GM23248 (cell line): Measurements from ENCODE around the gene CACNB4. TPM values are rescaled to one million over a fixed set of nuclear protein-coding genes. Genes with fewer than 3 reads are reported as not detected.

Source experiments
- DNase-seq: peaks from one replicate; pipeline ENCODE4 v3.0.0-alpha.2; 2015
- H2AFZ ChIP-seq: fragments of 200-600 bp; sonication (generic); 2 replicates; pipeline ENCODE4 v1.6.1; 2016; ENCODE audit warnings: antibody characterized with exemption
- H3F3A ChIP-seq: fragments of 200-600 bp; sonication (generic); 2 replicates; pipeline ENCODE4 v1.6.1; 2016; ENCODE audit warnings: mild to moderate bottlenecking, antibody characterized with exemption, mixed run types; ENCODE audit not compliant: insufficient read depth
- H3K27ac ChIP-seq: fragments of 200-600 bp; sonication (generic); 2 replicates; pipeline ENCODE4 v1.5.1; 2016; ENCODE audit warnings: mild to moderate bottlenecking
- H3K27me3 ChIP-seq: fragments of 200-600 bp; sonication (generic); replicated peaks from 2 replicates; pipeline ENCODE4 v1.6.1; 2016; ENCODE audit warnings: mild to moderate bottlenecking; ENCODE audit not compliant: insufficient read depth
- H3K36me3 ChIP-seq: fragments of 200-600 bp; sonication (generic); 2 replicates; pipeline ENCODE4 v1.6.1; 2016; ENCODE audit warnings: low read depth, mild to moderate bottlenecking
- H3K4me1 ChIP-seq: fragments of 200-600 bp; sonication (generic); 2 replicates; pipeline ENCODE4 v1.6.1; 2016; ENCODE audit warnings: mild to moderate bottlenecking; ENCODE audit not compliant: insufficient read depth
- H3K4me2 ChIP-seq: fragments of 200-600 bp; sonication (generic); one replicate; pipeline ENCODE4 v1.6.1; 2016; ENCODE audit warnings: mild to moderate bottlenecking; ENCODE audit not compliant: unreplicated experiment
- H3K4me3 ChIP-seq: fragments of 200-600 bp; sonication (generic); 2 replicates; pipeline ENCODE4 v1.5.1; 2016; ENCODE audit warnings: mild to moderate bottlenecking
- H3K79me2 ChIP-seq: fragments of 200-600 bp; sonication (generic); 2 replicates; pipeline ENCODE4 v1.6.1; 2016; ENCODE audit warnings: mild to moderate bottlenecking; ENCODE audit not compliant: insufficient read depth
- H3K9ac ChIP-seq: fragments of 200-600 bp; sonication (generic); 2 replicates; pipeline ENCODE4 v1.6.1; 2016; ENCODE audit warnings: mild to moderate bottlenecking
- H3K9me2 ChIP-seq: fragments of 200-600 bp; sonication (generic); 2 replicates; pipeline ENCODE4 v1.6.1; 2016; ENCODE audit warnings: mixed run types, mild to moderate bottlenecking, moderate library complexity; ENCODE audit not compliant: insufficient read depth
- H3K9me3 ChIP-seq: fragments of 200-600 bp; sonication (generic); one replicate; pipeline ENCODE4 v1.6.1; 2017; ENCODE audit warnings: low read depth
- H4K20me1 ChIP-seq: fragments of 200-600 bp; sonication (generic); 2 replicates; pipeline ENCODE4 v1.6.0; 2016; ENCODE audit not compliant: insufficient read depth
- EZH2 ChIP-seq: fragments of 200-600 bp; sonication (generic); IDR thresholded peaks from 2 replicates; pipeline ENCODE4 v1.6.1; 2018; ENCODE audit warnings: antibody characterized with exemption, mild to moderate bottlenecking; ENCODE audit not compliant: insufficient read depth, poor library complexity, severe bottlenecking
- EZH2phosphoT487 ChIP-seq: fragments of 200-600 bp; sonication (generic); IDR thresholded peaks from 2 replicates; pipeline ENCODE4 v1.6.1; 2018; ENCODE audit warnings: antibody characterized with exemption, moderate library complexity, mild to moderate bottlenecking, low read depth; ENCODE audit not compliant: insufficient read depth
- WGBS, 2 experiments: methylation state at CpG; one replicate each; pipeline ENCODE4 v1.1.6; 2015 to 2017; ENCODE audit warnings: low lambda C conversion rate in 2 of 2, low coverage in 1 of 2; ENCODE audit errors: missing lambda C conversion rate in 2 of 2; 5-methylcytosine and 5-hydroxymethylcytosine counted together
- in situ Hi-C: fragments of 300-500 bp; cut with MboI; formaldehyde crosslinking; loops from 2 replicates; pipeline ENCODE4 v1.15.0; 2020
- polyA plus RNA-seq: library from polyadenylated mRNA; unstranded; fragments of >200 nt; fragmentation: Nextera tagmentation; extraction: Ambion mirVana; gene quantifications from 2 replicates; pipeline ENCODE4 v1.2.1, GENCODE V29; 2016
- total RNA-seq: library from RNA; depleted of rRNA; stranded (reverse); fragments of >200 nt; shearing (Covaris generic); gene quantifications from 2 replicates; pipeline ENCODE4 v1.2.3, GENCODE V29; 2014

Gene CACNB4
- total and polyA plus RNA-seq, 2 experiments from 2014 or later = 0.05 to 0.11 TPM

DNA sequence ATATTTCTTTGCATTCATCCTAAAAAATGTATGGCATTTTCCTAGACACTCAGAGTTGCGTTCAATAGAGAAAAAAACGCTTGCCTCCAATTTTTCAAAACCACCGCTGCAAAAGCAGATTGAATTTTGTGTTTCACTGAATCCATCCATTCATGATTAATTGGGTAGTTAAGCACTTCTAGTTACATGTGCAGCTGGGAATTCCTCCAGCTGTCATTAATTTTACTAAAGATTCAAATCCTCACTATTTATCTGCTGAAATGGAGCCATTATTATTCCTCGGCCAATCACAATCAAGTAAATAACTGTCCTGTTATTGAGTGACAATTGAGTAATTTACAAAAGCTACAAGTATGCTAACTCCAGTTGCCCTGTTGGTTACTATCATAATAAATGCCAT, 194.8 kb downstream of the CACNB4 start:
- H3K4me2 ChIP-seq = no peak overlapping the region
- H3K9me2 ChIP-seq = no peaks in the 10 kb centered on the region
- no peak overlapping the region for H3K4me3 ChIP-seq
- no peaks in the 10 kb centered on the region for H3K4me1 ChIP-seq
- H3K27me3 ChIP-seq = no peaks in the 10 kb centered on the region; the same call in 1 of the 2 replicates
- H2AFZ ChIP-seq = no peak overlapping the region
- no peak overlapping the region for H3K27ac ChIP-seq
- H3F3A ChIP-seq = no peaks in the 10 kb centered on the region
- no peak for DNase-seq
- H4K20me1 ChIP-seq = no peaks in the 10 kb centered on the region
- no peaks in the 10 kb centered on the region for H3K9me3 ChIP-seq
- TF ChIP-seq EZH2phosphoT487 (no peak), EZH2 (no peak)
- no peak overlapping the region for H3K9ac ChIP-seq
- WGBS, 2 experiments = 70 to 80% methylated on average over 4 of the region's 4 CpGs
- no peaks in the 10 kb centered on the region for H3K79me2 ChIP-seq
- H3K36me3 ChIP-seq = no peaks in the 10 kb centered on the region
- in situ Hi-C loops = no loop called here

DNA sequence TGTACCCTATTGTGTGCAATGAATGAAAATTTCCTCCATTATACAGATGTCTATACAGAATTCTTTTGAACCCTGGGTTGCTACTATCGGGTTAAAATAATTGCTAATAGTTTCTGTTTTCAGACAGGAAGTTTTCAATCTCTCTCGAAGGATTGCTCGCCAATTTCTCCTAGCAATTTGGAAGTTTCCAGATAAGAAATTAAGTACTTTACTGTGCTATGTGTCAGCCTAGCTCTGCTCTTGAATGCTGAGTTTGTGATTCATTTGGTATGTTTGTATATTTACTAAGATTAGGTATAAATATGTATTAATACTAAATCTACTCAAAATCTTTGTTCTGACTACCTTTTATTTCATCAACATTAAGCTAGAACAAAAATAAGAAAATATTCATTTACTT, 196.0 kb downstream of the CACNB4 start:
- Histone ChIP-seq H3K27me3 (no peaks in the 10 kb centered on the region; the same call in 1 of the 2 replicates), H3K4me3 (no peak overlapping the region), H4K20me1 (no peaks in the 10 kb centered on the region), H2AFZ (no peak overlapping the region), H3K4me2 (no peak overlapping the region), H3K79me2 (no peaks in the 10 kb centered on the region), H3K4me1 (no peaks in the 10 kb centered on the region), H3K9me3 (no peaks in the 10 kb centered on the region), H3K27ac (no peak overlapping the region), H3K9ac (no peak overlapping the region), H3F3A (no peaks in the 10 kb centered on the region), H3K36me3 (no peaks in the 10 kb centered on the region), H3K9me2 (no peaks in the 10 kb centered on the region)
- WGBS, 2 experiments = 40 to 42% methylated on average over 3 of the region's 3 CpGs
- in situ Hi-C loops = no loop called here
- no peak for TF ChIP-seq EZH2
- no peak for TF ChIP-seq EZH2phosphoT487
- no peak for DNase-seq

DNA sequence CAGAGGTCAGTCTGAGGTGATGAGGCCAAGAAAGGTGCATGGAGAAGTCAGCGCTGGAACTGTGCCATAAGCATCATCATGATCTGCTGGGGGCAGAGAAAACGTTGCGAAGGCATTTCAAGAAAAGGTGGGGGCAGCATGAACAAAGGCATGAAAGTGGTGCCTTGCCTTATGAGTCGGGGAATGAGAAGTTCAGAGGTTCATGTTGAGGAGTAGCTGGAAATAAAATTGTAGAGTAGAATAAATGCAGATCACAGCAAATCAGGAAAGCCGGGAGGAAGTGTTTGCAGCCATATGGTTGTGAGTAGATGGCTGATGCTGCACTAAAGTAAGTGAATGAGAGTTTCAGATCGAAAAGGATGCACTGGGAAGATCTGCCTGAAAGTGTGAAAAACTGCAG, 198.5 kb downstream of the CACNB4 start:
- H3K79me2 ChIP-seq = no peaks in the 10 kb centered on the region
- H3K9me3 ChIP-seq = no peaks in the 10 kb centered on the region
- WGBS, 2 experiments = 69% methylated on average over 6 of the region's 6 CpGs
- H3K36me3 ChIP-seq = no peaks in the 10 kb centered on the region
- H3K9ac ChIP-seq = no peak overlapping the region
- H3K9me2 ChIP-seq = no peaks in the 10 kb centered on the region
- H2AFZ ChIP-seq = no peak overlapping the region
- TF ChIP-seq EZH2 = no peak
- no peak for TF ChIP-seq EZH2phosphoT487
- no peaks in the 10 kb centered on the region for H3F3A ChIP-seq
- no peak overlapping the region for H3K4me3 ChIP-seq
- no peak overlapping the region for H3K27ac ChIP-seq
- H3K4me2 ChIP-seq = no peak overlapping the region
- no peaks in the 10 kb centered on the region for H4K20me1 ChIP-seq
- H3K4me1 ChIP-seq = no peaks in the 10 kb centered on the region
- H3K27me3 ChIP-seq = no peaks in the 10 kb centered on the region; the same call in 1 of the 2 replicates
- no peak for DNase-seq
- in situ Hi-C loops = no loop called here

DNA sequence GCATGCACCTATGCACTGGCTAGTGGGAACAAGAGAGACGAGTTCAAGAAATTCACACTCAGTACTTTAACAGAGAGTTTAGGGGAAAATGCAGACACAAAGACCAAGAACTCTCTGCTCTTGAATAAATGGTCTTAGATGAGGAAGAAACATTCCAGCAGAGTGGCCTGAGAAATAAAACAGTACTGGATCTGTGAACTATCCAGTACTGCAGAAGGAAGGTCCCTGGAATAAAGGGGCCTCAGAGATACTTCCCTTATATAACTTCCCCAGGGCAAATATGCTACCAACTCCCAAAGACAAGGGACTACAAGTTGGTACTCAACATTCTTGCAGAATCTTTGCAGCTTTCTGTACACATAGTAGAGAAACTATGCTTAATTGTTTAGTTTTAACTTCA, 199.7 kb downstream of the CACNB4 start:
- in situ Hi-C loops = no loop called here
- H3K9me2 ChIP-seq = no peaks in the 10 kb centered on the region
- TF ChIP-seq EZH2 (no peak), EZH2phosphoT487 (no peak)
- no peaks in the 10 kb centered on the region for H3K79me2 ChIP-seq
- H3K9ac ChIP-seq = no peak overlapping the region
- no peak overlapping the region for H3K27ac ChIP-seq
- no peaks in the 10 kb centered on the region for H3K4me1 ChIP-seq
- H3K9me3 ChIP-seq = no peaks in the 10 kb centered on the region
- no peaks in the 10 kb centered on the region for H3K36me3 ChIP-seq
- no peak overlapping the region for H3K4me3 ChIP-seq
- H3F3A ChIP-seq = no peaks in the 10 kb centered on the region
- no peak for DNase-seq
- no peak overlapping the region for H3K4me2 ChIP-seq
- H4K20me1 ChIP-seq = no peaks in the 10 kb centered on the region
- 5 to 6% methylated on average over 1 of the region's 1 CpG for WGBS, 2 experiments
- no peaks in the 10 kb centered on the region; the same call in 1 of the 2 replicates for H3K27me3 ChIP-seq
- H2AFZ ChIP-seq = no peak overlapping the region

DNA sequence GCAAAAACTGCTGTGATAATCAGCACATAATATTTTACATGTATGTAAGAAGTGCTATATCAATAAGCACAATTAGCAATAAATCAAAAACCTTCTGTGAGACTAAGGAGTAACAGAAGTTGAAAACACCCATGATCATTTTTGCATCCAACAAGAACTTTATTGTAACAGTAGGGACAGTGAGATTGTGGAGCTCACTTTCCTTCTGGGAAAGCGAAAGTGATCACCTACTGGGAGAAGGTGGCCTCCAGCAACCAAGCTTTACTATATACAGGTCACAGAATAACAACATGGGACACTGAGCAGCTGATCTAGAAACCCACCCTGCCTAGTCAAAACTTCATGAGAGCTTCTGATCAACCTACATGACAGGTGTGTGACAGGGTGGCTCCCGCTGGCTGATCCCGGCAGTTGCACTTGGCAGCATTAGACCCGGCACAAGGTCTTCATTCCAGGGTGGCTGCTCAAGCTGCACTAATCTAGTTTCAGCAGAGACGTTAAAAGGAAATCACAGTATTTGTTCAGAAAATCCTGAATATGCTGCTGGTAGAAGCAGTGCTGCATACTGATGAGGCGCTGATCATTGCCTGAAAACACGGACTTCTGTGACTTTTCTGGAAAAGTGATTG, 207.2 kb downstream of the CACNB4 start:
- TF ChIP-seq EZH2phosphoT487 (no peak), EZH2 (no peak)
- no peak for DNase-seq
- H3K9ac ChIP-seq = no peak overlapping the region
- H3F3A ChIP-seq = no peaks in the 10 kb centered on the region
- H4K20me1 ChIP-seq = no peaks in the 10 kb centered on the region
- H2AFZ ChIP-seq = no peak overlapping the region
- H3K4me2 ChIP-seq = no peak overlapping the region
- no peak overlapping the region for H3K4me3 ChIP-seq
- H3K9me3 ChIP-seq = no peaks in the 10 kb centered on the region
- no peaks in the 10 kb centered on the region for H3K27me3 ChIP-seq
- no peaks in the 10 kb centered on the region for H3K9me2 ChIP-seq
- in situ Hi-C loops = no loop called here
- H3K79me2 ChIP-seq = no peaks in the 10 kb centered on the region
- H3K4me1 ChIP-seq = no peaks in the 10 kb centered on the region
- no peaks in the 10 kb centered on the region for H3K36me3 ChIP-seq
- WGBS, 2 experiments = 60 to 63% methylated on average over 7 of the region's 7 CpGs
- no peak overlapping the region for H3K27ac ChIP-seq
